HG02798 (cell line): ENCODE results near the gene KCNIP1.

Source experiments
- ATAC-seq: cut with Tn5 transposase; IDR thresholded peaks from one replicate; pipeline ENCODE4 v1.9.1; 2021; ENCODE audit warnings: mild to moderate bottlenecking; ENCODE audit not compliant: unreplicated experiment, poor library complexity

The KCNIP1 gene

DNA sequence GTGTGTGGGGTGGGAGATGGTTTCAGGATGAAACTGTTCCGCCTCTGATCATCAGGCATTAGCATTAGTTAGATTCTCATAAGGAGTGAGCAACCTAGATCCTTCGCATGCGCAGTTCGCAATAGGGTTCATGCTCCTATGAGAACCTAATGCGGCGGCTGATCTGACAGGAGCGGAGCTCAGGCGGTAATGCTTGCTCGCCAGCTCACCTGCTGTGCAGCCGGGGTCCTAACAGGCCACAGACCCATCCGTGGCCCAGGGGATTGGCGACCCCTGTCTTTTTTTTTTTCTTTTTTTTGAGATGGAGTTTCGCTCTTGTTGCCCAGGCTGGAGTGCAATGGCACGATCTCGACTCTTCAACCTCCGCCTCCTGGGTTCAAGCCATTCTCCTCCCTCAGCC lies 119.1 kb downstream of the KCNIP1 start:
- no peak for ATAC-seq

DNA sequence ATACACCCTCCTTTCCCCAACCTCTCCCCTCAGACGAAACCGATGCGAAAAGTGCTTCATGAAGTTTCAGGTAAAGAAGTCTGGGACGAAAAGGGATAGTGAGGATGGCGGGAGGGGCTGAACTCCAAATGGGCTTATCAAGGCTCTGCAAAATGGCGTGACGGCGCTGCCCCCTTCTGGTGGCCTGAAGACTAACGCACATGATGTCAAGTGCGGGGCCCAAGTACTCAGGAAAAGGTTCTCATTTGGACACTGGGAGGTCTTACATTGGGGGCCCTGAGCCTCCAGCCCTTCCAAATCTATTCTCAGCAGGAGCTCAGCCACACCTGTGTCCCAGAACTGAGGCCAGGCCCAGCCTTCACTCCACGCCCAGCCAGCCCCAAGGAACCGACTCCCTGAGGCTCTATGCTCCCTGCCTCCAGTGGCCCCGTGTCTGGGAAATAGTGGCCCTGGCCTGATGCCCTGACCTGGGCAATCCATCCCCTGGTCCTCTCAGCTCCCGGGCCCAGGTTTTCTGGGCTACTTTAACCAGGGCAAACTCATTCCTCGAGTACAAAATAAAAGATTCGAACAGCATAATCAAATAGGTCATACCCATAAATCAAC lies 119.9 kb downstream of the KCNIP1 start:
- ATAC-seq: no peak

DNA sequence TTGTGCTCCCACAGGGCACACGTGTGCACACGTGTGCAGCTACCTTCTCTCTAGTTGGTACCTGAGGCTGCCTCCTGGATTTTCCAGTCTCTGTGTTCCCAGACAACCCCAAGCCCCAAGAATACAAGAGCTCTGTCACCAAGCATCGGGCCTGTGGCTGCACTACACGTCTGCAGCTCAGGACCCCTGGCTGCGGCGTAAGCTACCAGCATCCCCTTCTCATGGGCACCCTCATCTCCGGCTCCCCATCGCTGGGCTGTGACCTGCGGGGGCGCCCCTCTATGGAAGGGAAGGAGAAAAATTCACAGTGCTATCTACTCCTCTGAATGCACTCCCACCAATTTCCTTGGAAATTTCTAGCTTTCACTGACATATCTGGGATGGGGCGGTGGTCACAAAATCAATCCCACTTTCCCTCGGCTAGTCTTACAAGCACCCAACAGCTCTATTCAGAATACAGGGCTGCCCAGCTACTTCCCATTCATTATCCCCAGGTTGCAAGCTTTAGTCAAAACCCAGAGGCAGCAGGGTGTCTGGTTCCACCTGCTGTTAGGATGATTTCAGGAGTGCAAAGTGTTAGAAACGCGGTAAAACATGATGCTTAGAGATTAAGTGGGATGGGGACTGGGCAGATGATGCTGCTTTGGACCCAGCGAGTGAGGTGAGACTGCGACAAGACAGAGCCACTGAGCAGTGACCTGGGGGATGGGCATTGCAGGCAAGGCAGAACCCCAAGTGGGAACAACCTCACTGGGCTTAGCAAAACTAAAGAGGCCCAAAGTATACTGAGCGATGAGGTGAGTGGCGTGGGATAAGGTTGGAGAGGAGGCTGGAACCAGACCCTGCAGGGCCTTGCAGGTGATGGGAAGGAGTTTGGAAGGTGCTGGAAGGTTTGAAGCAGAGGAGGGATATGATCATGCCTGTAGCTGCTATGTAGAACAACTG lies 121.7 kb downstream of the KCNIP1 start:
- ATAC-seq: no peak

DNA sequence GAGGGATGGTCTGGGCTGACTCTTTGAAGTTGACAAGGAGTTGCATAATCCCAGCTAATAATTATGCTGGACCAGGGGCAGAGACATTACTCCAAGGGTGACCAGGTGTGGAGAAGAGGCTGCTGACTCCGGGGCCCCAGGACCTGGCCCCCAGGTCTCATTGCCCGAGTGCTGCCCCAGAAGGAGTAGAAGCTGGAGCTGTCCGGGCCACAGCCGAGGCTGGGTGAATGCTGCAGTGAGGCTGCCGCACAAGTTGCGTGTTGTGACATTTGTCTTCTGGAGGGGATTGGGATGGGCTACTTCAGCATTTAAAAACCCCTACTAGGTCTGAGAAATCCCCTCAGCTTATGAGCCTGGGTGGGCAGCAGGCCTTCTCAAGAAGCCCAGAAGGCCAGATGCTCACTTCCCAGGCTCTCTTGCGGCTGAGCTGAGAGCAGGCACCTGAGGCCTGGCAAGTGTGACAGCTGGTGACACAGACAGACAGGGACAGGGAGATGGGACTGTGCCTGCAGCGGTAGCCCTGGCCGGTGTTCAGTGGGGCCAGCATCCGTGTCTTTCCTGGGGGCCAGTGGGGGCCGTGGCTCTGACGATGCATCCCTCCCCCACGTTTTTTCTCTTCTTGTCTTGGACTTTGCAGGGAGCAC lies 122.8 kb downstream of the KCNIP1 start:
- ATAC-seq: no peak

DNA sequence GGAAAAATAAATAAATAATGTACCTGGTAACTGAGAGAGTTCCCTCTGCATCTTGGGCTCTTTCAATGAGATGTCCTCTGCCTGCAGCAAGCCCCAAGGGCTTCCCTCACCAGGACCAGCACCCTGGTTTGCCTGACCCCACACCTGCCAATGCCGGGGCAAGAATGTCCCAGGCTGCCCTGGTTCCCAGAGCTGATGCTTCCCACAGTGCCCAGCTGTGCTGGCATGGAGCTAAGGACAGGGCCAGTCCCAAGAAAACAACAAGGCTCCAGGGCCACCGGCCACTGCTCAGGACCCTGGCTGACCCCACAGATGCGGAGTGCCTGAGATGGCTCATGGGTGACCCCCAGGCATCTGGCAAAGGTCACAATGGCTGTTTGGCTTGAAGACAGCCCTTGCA lies 123.5 kb downstream of the KCNIP1 start:
- no peak for ATAC-seq

DNA sequence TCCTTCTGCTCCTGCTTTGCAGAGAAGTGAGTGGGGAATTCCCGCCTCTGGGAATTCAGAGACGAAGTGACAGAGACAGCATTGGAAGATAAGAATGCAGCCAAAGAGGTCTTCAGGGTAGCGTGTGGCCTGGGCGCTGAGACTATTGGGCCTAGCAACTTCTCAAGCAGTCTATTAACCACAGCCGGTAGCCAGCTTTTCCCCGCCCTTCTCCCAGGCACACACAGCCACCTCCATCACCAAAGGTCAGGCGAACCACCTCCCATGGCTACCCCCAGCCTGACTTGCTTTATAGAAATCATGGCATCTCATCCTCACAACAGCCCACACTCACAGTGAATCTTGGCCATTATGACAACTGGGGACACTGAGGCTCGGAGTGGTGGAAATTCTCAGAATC lies 124.2 kb downstream of the KCNIP1 start:
- ATAC-seq: no peak

DNA sequence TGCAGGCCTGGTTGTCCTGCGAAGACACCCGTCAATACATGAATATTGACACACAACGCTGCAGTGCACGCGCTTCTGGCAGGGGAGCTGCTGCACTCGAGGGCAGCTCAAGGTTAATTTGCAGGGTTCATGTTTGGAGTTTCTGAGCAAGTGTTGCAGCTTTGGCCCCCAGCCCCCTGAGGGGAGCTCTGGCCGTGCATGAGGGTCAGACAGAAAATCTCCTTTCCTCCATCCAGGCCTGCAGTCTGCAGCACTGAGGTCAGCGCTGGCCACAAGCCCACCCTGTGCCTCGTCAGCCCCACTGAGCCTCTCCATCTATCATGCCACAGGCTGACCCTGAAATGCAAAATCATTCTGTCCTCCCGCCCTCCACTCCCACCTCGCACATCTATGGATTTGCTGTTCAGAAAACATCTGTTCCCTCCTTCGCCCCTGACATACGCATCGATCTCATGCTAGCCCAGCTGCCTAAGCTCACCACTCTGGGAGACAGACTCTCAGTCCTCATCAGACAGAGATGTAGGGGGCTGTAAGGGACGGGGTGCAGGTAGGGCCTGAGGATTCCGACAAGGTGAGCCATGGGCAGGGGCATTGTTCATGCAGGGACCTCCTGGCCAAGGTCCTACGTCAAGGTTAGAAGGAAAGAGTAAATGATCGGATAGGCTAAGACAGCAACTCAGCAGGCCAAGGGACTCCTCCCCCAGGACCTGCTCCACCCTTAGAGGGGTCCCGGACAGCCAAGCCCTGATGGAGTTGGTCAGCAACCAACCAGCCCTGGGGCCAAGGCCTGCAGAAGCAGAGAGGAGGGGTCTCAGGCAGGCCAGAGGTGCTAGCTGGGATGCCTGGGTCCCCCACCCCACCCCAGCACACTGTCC lies 125.1 kb downstream of the KCNIP1 start:
- no peak for ATAC-seq

DNA sequence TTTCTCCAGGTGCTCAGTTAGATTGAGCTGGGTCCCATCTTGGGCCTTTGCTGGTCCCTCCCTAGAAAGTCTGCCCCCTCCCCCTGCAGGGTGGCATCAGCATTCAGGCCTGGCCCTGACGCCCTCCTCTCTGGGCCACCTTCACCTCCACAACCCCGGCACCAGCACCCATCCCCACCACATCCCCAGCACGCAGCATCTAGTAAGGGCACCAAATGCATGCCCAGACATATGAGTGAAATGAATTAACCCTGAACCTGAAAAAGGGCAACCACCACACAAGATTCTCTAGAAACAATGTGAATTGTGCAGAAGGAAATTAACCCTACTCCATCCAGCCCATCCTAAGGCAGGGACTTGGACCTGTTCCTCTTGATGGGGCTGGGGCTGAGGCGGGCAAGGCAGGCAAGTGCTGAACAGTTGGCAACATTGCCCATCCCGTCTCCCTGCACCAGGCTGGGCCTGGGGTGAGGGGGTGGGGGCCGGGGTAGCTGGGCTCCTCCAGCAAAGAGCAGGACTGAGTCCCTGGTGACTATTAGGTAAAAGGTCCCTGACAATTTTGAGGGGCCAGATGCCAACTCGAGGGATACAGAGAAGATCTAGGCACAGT lies 125.9 kb downstream of the KCNIP1 start:
- ATAC-seq: no peak

DNA sequence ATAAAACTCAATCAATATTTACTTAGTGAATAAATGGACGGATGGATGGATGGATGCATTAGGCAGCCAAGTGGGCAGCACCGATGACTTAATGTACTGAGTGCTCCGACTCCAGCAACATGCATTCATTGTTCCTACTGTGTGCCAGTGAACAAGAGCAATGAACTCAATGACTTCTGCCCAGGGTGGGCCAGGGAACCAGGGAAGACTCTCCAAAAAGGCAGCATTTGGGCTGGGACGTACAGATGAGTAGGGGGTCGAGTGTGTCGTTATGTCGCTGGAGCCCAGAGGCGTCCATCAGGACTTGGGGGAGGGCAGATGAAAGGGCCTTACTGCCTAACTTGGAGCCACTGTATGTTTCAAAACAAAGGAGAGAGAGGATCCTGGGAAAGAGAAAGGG lies 126.4 kb downstream of the KCNIP1 start:
- ATAC-seq: no peak

DNA sequence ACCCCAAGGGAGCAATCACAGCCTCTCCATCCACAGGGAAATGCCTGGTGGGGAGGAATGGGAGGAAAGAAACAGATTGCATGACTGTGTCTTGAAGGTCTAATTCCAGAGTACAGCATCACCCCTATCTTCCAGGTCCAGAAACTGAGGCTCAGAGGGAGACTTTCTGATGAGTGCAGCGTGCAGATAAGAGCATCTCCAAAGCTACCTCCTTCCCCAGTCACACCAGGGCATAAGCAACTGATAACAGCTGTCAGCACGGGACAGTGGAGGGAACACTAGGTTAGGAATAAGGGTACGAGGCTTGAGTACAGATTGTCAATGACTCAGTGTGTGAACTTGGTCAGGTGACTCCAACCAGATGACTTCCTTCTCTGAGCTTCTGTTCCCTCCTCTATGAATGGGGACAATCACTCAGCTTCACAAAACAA lies 126.9 kb downstream of the KCNIP1 start:
- ATAC-seq: no peak

DNA sequence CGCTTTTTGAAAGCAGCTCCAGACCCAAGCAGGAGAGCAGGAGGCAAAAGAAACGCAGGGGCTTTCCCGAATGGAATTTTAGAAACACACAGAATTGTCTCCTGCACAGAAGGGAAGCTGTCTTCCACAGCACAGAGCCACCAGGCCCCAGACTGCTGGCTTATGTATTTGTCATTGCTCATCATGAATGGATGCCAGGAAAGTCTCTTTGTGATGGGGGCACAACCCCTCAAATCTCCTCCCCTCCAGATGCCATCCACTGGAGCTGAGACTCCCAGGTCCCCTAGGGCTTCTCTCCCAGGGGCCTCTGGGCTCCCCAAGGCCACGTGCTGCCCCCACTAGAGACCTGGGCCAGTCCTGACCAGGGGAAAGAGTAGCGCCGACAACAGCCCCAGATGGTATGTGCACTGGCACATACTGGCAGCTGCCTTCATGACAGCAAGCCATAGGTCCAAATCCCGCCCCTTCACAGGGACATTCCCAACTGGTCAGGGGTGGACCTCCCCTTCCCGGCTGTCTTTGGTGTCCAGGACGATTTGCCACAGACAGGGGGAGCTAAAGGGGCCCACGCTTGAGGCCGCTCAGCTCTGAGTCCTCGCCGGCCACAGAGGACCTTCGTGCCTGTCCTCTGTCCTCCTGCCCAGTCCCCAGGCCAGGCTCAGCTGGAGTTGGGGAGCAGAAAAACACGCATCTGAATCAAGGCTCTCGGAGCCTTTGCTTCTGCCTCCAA lies 127.8 kb downstream of the KCNIP1 start:
- no peak for ATAC-seq

DNA sequence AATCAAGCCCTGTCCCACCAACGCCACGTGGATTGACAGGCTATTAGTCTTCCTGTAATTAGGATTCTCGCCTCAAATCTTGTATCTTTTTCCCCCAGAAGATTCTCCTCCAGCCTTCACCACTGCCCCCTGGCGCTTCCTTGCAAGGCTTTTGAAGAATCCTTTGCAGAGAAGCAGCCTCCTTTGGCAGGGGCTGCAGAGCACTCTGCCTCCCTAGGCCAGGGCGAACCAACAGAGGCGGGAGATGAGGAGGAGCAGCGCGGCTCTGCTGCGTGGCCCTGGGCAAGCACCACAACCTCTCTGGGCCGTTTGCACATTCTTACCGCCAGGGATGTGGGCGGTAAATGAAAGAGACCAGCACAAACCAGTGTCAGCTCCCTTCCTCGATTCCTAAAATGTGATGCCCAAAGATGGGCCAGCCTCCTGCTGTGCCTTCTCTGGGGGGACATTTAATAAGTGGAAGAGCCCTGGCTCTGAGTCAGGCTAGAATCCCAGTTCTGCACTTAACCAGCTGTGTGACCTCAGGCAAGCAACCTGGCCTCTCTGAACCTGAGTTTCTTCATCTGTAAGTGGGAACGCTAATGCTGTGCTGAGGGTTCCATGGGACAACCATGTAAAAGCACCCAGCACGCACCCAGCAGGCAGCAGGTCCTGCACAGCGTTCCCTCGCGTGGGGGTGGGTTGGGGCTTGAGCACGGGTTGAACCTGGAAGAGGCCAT lies 128.6 kb downstream of the KCNIP1 start:
- ATAC-seq: no peak

DNA sequence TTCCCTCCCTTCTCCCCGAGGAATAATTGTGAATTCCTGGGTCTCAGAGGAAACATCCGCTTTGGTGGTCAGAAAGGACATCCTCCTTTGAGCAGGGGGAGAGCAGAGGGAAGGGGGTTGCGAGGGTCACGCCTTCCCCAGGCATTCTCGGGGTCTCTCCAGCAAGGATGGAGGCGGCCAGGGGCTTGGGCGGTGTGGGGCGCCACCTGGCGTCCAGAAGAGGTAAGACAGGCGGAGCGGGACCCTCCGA lies 129.1 kb downstream of the KCNIP1 start:
- no peak for ATAC-seq

DNA sequence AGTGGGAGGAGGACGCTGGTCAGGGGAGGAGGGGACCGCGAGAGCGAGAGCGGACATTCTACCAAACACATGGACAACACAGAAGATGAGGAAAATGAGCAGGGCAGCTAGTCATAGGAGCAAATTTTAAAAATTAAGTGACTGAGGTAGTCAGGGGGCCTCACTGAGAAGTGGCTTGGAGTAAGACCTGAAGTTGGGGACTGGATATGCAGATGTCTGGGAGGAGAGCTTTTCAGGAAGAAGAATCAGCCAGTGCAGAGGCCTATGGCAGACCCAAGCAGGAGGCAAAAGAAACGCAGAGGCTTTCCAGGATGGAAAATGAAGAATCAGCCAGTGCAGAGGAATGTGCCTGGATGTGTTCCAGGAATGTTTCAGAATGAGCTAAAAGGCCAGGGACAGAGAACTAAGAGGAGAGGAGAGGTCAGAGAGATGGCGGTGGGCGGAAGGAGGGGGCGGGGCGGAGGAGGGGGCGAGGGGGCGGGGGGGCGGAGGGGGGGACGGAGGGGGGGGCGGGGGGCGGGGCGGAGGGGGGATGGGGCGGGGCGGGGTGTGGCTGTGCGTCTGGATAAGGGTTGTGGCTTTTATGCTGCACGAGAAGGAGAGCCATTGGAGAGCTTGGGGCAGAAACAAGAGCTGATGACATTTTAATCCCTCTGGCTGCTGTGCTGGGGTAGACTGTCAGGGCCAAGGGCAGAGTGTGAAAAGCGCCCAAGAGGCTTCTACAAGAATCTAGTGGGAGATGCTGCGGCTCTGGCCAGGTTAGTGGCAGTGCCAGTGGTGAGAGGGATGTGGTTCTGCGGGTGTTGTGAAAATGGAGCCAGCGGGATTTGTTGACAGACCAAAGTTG lies 129.6 kb downstream of the KCNIP1 start:
- no peak for ATAC-seq

DNA sequence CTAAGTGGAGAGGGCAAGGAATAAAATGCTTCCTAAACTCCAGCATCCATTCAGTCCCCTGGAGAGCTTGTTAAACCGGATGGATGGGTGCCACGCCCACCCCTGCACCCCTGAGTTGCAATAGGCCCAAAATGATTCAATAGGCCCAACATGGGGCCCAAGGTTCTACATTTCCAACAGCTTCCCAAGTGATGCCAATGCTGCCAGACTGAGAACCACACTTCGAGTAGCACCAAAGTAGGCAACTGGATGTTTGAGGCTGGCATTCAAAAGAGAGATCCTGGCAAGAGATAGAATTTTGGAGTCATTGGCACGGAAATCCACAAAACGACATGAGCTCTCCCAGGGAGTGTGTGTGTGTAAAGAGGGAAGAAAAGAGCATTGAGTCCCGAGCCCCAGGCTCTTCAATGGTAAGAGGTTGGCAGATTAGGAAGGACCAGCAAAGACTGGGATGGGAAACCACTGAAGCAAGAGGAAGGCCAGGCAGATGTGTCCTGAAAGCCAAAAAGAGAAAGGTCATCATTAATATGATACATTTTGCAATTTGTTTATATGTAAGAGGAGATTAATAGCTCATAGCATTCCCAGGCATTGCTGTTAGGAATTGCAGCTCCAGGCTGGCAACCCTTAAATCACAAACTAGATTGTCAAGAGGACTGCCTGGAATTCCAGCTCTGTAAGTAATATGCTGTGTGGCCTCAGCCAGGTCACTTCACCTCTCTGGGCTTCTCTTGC lies 130.6 kb downstream of the KCNIP1 start:
- no peak for ATAC-seq

DNA sequence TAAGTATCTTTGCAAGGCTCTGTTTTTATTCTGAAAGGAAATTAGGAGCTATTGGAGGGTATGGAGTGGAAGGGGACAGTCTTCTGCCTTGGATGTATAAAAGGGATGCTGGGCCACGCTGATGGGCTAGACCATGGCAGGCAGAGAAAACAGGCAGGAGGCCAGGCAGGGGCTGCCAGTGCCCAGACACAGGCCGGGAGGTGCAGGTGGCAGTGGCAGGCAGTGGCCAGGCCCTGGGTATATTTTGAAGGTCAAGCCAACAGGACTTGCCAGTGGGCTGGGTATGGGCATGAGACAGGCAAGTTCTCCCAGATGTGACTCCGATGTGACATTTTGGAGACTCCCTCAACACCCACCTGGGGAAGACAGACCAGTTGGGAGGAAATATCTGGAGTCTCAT lies 131.9 kb downstream of the KCNIP1 start:
- ATAC-seq: no peak

DNA sequence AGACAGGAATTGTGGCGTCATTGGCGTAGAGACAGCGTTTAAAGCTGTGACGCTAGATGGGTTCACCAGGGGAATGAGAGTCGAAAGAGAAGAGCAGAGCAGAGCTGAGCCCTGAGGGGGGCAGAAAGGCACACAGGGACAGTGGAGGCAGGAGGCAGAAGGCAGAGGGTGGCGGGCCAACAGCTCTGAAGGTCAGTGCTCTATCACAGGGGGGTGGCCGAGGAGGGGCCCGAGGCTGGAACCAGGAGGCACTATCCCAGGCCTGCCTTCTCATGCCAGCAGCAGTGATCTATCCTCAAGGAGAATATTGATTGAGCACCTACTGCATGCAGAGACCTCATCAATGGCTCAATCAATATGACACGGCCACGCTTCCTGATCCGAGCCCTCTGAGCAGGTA lies 132.4 kb downstream of the KCNIP1 start:
- ATAC-seq: no peak
